HEK293T (cell line): Measurements from ENCODE around the gene FARP1.

Source experiments
- BHLHE40 ChIP-seq: fragments of 450-650 bp; IDR thresholded peaks from 2 replicates; pipeline ENCODE4 v1.6.1; 2016; ENCODE audit warnings: mild to moderate bottlenecking, moderate library complexity, borderline replicate concordance
- CTBP1 ChIP-seq: fragments of 450-650 bp; IDR thresholded peaks from 2 replicates; pipeline ENCODE4 v1.6.1; 2016; ENCODE audit warnings: borderline replicate concordance
- FOXK2 ChIP-seq: fragments of 450-650 bp; IDR thresholded peaks from 2 replicates; pipeline ENCODE4 v1.6.1; 2016; ENCODE audit warnings: mild to moderate bottlenecking
- HDGF ChIP-seq: fragments of 450-650 bp; IDR thresholded peaks from 2 replicates; pipeline ENCODE4 v1.6.1; 2017; ENCODE audit warnings: antibody characterized with exemption, borderline replicate concordance
- NFRKB ChIP-seq: fragments of 450-650 bp; IDR thresholded peaks from 2 replicates; pipeline ENCODE4 v1.6.1; 2016; ENCODE audit warnings: mild to moderate bottlenecking, moderate library complexity
- SP1 ChIP-seq: fragments of 450-650 bp; IDR thresholded peaks from 2 replicates; pipeline ENCODE4 v1.6.1; 2017
- SUZ12 ChIP-seq: fragments of 450-650 bp; IDR thresholded peaks from 2 replicates; pipeline ENCODE4 v1.6.1; 2016; ENCODE audit warnings: mild to moderate bottlenecking
- ZNF384 ChIP-seq: fragments of 450-650 bp; IDR thresholded peaks from 2 replicates; pipeline ENCODE4 v1.6.1; 2016

- TF ChIP-seq CTBP1 = no peak
- no peak for TF ChIP-seq SUZ12
- no peak for TF ChIP-seq SP1
- TF ChIP-seq BHLHE40 = no peak
- TF ChIP-seq ZNF384 = no peak
- no peak for TF ChIP-seq NFRKB
- no peak for TF ChIP-seq FOXK2
- TF ChIP-seq HDGF = no peak
These were observed 64.5 kb downstream of the FARP1 start for GRCh38 chr13:98207416-98207815.
